ENCODE data around the gene GALNT12.

Gene GALNT12

GRCh38 chr9:98805506-98806272, 1.8 kb upstream of the GALNT12 start:
- DNase-seq, result no peak

GRCh38 chr9:98806394-98807035, 955 bp upstream of the GALNT12 start:
- DNase-seq, result no peak

GRCh38 chr9:98807814-98808195, 335 bp downstream of the GALNT12 start:
- DNase-seq, result no peak

- no peak for DNase-seq
These were observed 943 bp downstream of the GALNT12 start for GRCh38 chr9:98808411-98808815.

- no peak for DNase-seq
These were observed 1.4 kb downstream of the GALNT12 start for GRCh38 chr9:98808875-98809274.

- DNase-seq, result no peak
These were observed 2.0 kb downstream of the GALNT12 start for GRCh38 chr9:98809311-98810101.

GRCh38 chr9:98810102-98810842, 2.8 kb downstream of the GALNT12 start:
- no peak for DNase-seq

GRCh38 chr9:98811051-98811650, 3.7 kb downstream of the GALNT12 start:
- DNase-seq, result no peak

GRCh38 chr9:98815391-98815951, 8.0 kb downstream of the GALNT12 start:
- no peak for DNase-seq

- no peak for DNase-seq
These were observed 11.3 kb downstream of the GALNT12 start for GRCh38 chr9:98818764-98819163.

- DNase-seq, result no peak
These were observed 11.8 kb downstream of the GALNT12 start for GRCh38 chr9:98819231-98819630.

GRCh38 chr9:98821831-98822230, 14.4 kb downstream of the GALNT12 start:
- DNase-seq, result no peak

GRCh38 chr9:98822661-98823060, 15.2 kb downstream of the GALNT12 start:
- DNase-seq, result no peak

GRCh38 chr9:98823666-98824334, 16.3 kb downstream of the GALNT12 start:
- DNase-seq, result no peak

- DNase-seq, result no peak
These were observed 17.9 kb downstream of the GALNT12 start for GRCh38 chr9:98825414-98825813.

GRCh38 chr9:98826716-98827115, 19.2 kb downstream of the GALNT12 start:
- no peak for DNase-seq

- DNase-seq, result no peak
These were observed 22.3 kb downstream of the GALNT12 start for GRCh38 chr9:98829766-98830165.

GRCh38 chr9:98830554-98830953, 23.1 kb downstream of the GALNT12 start:
- DNase-seq, result no peak

GRCh38 chr9:98831696-98832095, 24.2 kb downstream of the GALNT12 start:
- DNase-seq, result no peak

- no peak for DNase-seq
These were observed 25.3 kb downstream of the GALNT12 start for GRCh38 chr9:98832768-98833089.

- no peak for DNase-seq
These were observed 25.9 kb downstream of the GALNT12 start for GRCh38 chr9:98833090-98833956.

Data from NCI-H1436 (cell line).